Measurements from ENCODE around the gene C17orf100. TPM values are rescaled to one million over a fixed set of nuclear protein-coding genes. Genes with fewer than 3 reads are reported as not detected.

The C17orf100 gene
- total RNA-seq, 4 donors from 2014 or later = 0.27 to 1.5 (median 0.57) TPM; not detected in 1

- H3K9me3 ChIP-seq = no peaks in the 10 kb centered on the region
- H3K27ac ChIP-seq = no peak overlapping the region
- intact Hi-C loops (cut with DNase I) = no loop called here
- 52 to 55% methylated on average over 4 of the region's 4 CpGs for WGBS, 2 donors
- H3K4me3 ChIP-seq = no peak overlapping the region
- TF ChIP-seq CTCF (IDR thresholded peaks at IDR 0.05) = no peak
- no peak for TF ChIP-seq POLR2A (IDR thresholded peaks at IDR 0.05)
- peaks cover 0 to 28% (median 0%) of the 10 kb centered on the region in 3 donors for H3K4me1 ChIP-seq
- peaks cover 0 to 49% (median 0%) of the 10 kb centered on the region in 4 donors for H3K27me3 ChIP-seq
- DNase-seq = no peak
- H3K36me3 ChIP-seq = no peaks in the 10 kb centered on the region
These were observed 29.6 kb downstream of the C17orf100 start for GRCh38 chr17:6681176-6681575.

GRCh38 chr17:6681671-6682070 is 30.1 kb downstream of the C17orf100 start:
- Histone ChIP-seq H3K36me3 (no peaks in the 10 kb centered on the region), H3K27me3 (peaks cover 0 to 46% (median 0%) of the 10 kb centered on the region in 4 donors), H3K27ac (no peak overlapping the region), H3K9me3 (no peaks in the 10 kb centered on the region), H3K4me3 (no peak overlapping the region), H3K4me1 (peaks cover 0 to 28% (median 0%) of the 10 kb centered on the region in 3 donors)
- DNase-seq = no peak
- TF ChIP-seq POLR2A (IDR thresholded peaks at IDR 0.05) = no peak
- no peak for TF ChIP-seq CTCF (IDR thresholded peaks at IDR 0.05)
- WGBS, 2 donors = 46 to 61% methylated on average over 5 of the region's 5 CpGs
- intact Hi-C loops (cut with DNase I) = no loop called here

- whole genome bisulfite sequencing, 2 donors = 86 to 91% methylated on average over 4 of the region's 4 CpGs
- Histone ChIP-seq H3K9me3 (no peaks in the 10 kb centered on the region), H3K27ac (no peak overlapping the region), H3K4me1 (peaks cover 0 to 25% (median 0%) of the 10 kb centered on the region in 3 donors), H3K36me3 (no peaks in the 10 kb centered on the region), H3K27me3 (peaks cover 0 to 39% (median 0%) of the 10 kb centered on the region in 4 donors), H3K4me3 (no peak overlapping the region)
- TF ChIP-seq POLR2A (IDR thresholded peaks at IDR 0.05) (no peak), CTCF (IDR thresholded peaks at IDR 0.05) (no peak)
- DNase-seq = no peak
- intact Hi-C loops (cut with DNase I) = no loop called here
These were observed 30.8 kb downstream of the C17orf100 start for GRCh38 chr17:6682339-6682738.

- no peaks in the 10 kb centered on the region for H3K9me3 ChIP-seq
- no peak for DNase-seq
- H3K4me1 ChIP-seq = peaks cover 0 to 22% (median 0%) of the 10 kb centered on the region in 3 donors
- TF ChIP-seq POLR2A (IDR thresholded peaks at IDR 0.05) (no peak), CTCF (IDR thresholded peaks at IDR 0.05) (no peak)
- H3K27me3 ChIP-seq = peaks cover 0 to 31% (median 0%) of the 10 kb centered on the region in 4 donors
- no peaks in the 10 kb centered on the region for H3K36me3 ChIP-seq
- intact Hi-C loops (cut with DNase I) = no loop called here
- 72 to 79% methylated on average over 3 of the region's 3 CpGs for WGBS, 2 donors
- no peak overlapping the region for H3K27ac ChIP-seq
- no peak overlapping the region for H3K4me3 ChIP-seq
These were observed 31.6 kb downstream of the C17orf100 start for GRCh38 chr17:6683081-6683684.

GRCh38 chr17:6683730-6684459 is 32.3 kb downstream of the C17orf100 start:
- intact Hi-C loops (cut with DNase I) = no loop called here
- TF ChIP-seq POLR2A (IDR thresholded peaks at IDR 0.05) = no peak
- no peak for TF ChIP-seq CTCF (IDR thresholded peaks at IDR 0.05)
- WGBS, 2 donors = 70% methylated on average over 2 of the region's 3 CpGs; no CpG with 5 or more reads in 1 of the 2 donors

More at GRCh38 chr17:6683730-6684459, 32.3 kb downstream of the C17orf100 start:
- Histone ChIP-seq H3K4me1 (peaks cover 0 to 15% (median 0%) of the 10 kb centered on the region in 3 donors), H3K9me3 (no peaks in the 10 kb centered on the region), H3K36me3 (no peaks in the 10 kb centered on the region), H3K4me3 (no peak overlapping the region), H3K27me3 (peaks cover 0 to 23% (median 0%) of the 10 kb centered on the region in 4 donors), H3K27ac (no peak overlapping the region)
- DNase-seq = no peak

Data from esophagus squamous epithelium (tissue), 5 donors.